ENCODE measurements around the gene DES.

DES gene

DNA sequence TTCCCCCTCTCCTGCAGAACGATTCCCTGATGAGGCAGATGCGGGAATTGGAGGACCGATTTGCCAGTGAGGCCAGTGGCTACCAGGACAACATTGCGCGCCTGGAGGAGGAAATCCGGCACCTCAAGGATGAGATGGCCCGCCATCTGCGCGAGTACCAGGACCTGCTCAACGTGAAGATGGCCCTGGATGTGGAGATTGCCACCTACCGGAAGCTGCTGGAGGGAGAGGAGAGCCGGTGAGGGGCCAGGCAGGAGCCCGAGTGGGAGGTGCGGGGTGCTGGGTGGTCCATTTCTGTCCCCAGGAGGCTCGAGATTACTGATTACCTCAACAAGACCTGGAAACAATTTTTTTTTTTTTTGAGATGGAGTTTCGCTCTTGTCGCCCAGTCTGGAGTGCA, 3.1 kb downstream of the DES start:
- DNase-seq = no peak

GRCh38 chr2:219422952-219423534, 4.9 kb downstream of the DES start:
- DNase-seq = no peak

DNA sequence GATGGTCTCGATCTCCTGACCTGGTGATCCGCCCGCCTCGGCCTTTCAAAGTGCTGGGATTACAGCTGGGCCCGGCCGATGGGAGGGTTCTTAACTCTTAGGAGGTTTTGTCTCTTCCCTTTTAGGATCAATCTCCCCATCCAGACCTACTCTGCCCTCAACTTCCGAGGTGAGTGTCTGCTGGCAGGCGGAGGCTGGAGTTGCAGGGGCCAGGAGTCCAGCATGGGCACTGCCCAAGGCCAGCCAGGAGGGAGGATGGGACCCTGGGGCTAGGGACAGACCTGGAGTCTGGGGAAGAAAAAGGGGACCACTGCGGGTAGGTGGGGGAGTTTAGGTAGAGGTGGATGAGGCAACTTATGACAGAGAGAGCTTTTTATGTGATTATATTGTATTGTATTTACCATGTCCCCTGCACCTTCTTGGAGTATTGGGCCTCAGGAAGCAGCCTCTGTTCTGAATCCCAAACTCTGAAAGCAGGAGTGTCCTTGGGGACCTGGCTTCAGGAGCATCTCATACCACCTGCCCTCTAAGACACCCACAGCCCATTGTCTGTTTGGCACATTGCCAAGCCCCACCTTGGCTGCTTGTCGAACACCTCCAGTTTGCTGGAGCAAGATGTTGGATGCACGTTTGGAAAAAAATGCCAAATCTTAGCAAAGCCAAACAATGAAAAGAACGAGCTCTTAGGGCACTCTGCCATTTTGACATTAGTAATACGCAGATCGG, 5.6 kb downstream of the DES start:
- no peak for DNase-seq

- no peak for DNase-seq
Measured at GRCh38 chr2:219425238-219426067, 7.3 kb downstream of the DES start.

DNA sequence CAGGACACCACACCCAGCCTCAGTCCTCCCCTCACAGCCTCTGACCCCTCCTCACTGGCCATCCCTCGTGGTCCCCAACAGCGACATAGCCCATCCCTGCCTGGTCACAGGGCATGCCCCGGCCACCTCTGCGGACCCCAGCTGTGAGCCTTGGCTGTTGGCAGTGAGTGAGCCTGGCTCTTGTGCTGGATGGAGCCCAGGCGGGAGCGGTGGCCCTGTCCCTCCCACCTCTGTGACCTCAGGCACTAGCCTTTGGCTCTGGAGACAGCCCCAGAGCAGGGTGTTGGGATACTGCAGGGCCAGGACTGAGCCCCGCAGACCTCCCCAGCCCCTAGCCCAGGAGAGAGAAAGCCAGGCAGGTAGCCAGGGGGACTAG, 7.9 kb downstream of the DES start:
- DNase-seq = no peak

- DNase-seq = no peak
Measured at GRCh38 chr2:219426534-219427136, 8.5 kb downstream of the DES start.

DNA sequence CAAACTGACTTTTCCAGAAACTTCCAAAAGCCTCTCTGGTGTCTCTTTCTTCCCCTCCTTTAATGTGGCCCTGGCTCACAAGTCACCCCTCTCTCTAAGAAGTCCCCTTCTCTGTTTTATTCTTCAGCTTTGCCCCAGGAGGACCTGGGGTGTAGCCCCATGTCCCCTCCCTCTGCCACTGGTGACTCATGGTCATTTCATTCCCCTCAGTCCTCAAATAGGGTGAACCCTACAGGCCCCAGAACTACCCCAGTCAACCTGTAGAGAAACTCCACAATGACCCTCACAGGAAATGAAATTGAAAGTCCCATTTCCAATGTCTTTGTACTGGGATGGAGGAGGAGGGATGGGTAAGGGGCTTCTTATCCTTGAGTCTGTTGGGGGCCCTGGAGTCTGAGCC, 10.3 kb downstream of the DES start:
- no peak for DNase-seq

GRCh38 chr2:219429958-219430606, 11.9 kb downstream of the DES start:
- no peak for DNase-seq

GRCh38 chr2:219430633-219431615, 12.7 kb downstream of the DES start:
- no peak for DNase-seq

GRCh38 chr2:219433666-219434467, 15.7 kb downstream of the DES start:
- peak; percentile 8 to 13 for DNase-seq

- no peak for DNase-seq
Measured at GRCh38 chr2:219434468-219434717, 16.2 kb downstream of the DES start.

- no peak for DNase-seq
Measured at GRCh38 chr2:219434718-219435525, 16.7 kb downstream of the DES start, which contains the start of gene SPEG. TSS of gene SPEG (plus strand) at chr2:219434843. CDS start at chr2:219434978, 135 bp downstream.

- no peak for DNase-seq
Measured at GRCh38 chr2:219435701-219436100, 17.5 kb downstream of the DES start.

DNA sequence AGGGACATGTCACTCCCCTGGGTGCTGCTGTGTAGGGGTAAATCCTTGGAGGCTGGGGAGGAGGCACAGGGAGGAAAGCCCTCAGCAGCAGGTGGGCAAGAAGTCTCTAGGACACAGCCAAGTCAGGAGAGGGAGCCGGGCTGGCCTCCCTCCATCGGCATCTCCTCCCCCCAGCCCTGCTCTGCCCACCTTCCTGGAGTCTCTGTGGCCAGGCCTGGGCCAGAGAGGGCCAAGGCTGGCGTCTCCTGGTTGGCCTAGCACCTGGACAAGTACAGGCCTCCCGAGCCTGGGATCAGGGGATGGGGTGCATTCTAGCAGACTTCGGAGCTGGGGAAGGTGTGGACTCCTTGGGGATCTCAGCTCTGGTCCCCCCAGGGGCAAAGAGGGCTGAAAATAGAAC, 18.3 kb downstream of the DES start:
- DNase-seq = no peak

DNA sequence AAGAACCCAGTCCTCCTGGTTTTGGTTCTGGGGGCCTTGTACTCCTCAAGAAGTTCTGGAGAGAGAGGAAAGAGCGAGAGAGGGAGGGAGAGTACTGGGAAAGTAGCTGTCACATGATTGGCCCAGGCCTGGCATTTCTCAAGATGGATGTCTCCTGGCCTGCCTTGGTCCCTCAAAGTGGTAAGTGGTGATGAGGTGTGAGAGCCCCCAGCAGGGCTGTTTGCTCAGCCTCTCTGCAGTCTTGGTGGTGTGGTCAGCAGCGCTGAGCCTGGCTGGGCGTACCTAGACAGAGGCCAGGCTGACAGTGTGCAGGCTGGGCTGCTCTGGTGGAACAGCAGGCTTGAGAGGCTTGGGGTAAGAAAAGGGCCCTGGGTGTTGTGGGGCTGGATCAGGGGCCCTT, 19.0 kb downstream of the DES start:
- DNase-seq = no peak

GRCh38 chr2:219437690-219438206, 19.6 kb downstream of the DES start:
- no peak for DNase-seq

- no peak for DNase-seq
Measured at GRCh38 chr2:219438453-219438852, 20.3 kb downstream of the DES start.

DNA sequence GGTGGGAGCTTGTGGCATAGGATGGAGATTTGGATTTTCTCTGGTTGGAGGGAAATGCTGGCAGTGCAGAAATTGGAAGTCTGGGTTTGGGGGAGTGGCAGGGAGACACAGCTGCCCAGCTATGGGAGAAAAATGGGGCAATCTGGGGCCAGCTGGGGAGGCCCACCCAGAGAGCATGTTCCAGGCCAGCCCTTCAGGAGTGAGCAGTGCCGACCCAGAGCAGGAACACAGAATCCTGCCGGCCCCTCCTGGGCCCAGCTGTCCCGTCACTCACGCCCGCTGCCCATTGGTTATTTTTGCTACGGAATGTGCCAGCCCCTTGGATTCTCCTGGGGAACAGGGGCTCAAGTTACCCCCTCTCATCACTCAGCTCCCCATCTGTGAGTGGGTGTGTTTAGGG, 21.3 kb downstream of the DES start:
- DNase-seq = no peak

DNA sequence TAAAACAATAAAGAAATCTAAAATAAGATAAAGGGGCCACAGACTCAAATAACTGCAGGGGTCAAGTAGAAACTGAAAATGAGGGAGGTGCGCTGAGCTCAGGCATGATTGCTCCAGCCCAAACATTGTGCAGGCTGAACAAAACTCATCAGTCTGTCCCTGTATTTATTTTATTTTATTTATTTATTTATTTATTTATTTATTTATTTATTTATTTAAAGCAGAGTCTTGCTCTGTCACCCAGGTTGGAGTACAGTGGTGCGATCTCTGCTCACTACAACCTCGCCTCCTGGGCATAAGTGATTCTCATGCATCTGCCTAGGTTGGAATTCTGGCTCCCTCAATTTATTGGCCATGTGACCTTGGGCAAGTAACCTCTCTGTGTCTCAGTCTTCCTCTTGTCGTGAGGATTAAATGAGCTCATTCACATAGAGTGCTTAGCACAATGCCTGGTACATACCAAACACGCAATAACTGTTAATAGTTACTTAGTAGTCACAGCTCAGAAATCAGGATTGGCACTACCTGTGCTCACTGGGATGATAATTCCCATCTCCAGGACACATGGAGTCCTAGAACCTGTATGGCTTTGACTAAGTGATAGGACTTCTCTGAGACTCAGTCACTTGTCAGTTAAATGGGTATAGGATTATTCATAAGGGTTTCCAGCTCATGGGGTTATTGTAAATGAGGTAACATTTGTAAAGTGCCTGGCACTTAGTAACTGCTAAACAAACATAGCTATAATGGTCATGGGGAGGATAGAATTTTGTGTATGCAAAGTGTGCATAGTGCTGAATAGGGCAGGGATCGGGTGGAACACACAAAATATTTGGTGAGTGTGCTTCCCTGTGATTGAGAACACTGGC, 22.4 kb downstream of the DES start:
- DNase-seq = no peak

Data from CD4-positive, alpha-beta T cell treated with Interleukin-1 beta for 1 hour (primary cell).